CD4-positive, alpha-beta memory T cell (primary cell): Measurements from ENCODE around the gene CARD6. TPM values are rescaled to one million over a fixed set of nuclear protein-coding genes. Genes with fewer than 3 reads are reported as not detected.

ENCODE experiments used
- CTCF ChIA-PET: fragments of 350-600 bp; sonication (Branson Sonifier 250); formaldehyde crosslinking; loops from one replicate; lab custom pipeline; 2021; ENCODE audit warnings: inconsistent platforms; ENCODE audit not compliant: partially characterized antibody; lab: Charles Lee
- POLR2A ChIA-PET: fragments of 350-600 bp; sonication (Branson Sonifier 250); formaldehyde crosslinking; loops from one replicate; lab custom pipeline; 2021; ENCODE audit not compliant: partially characterized antibody; lab: Charles Lee
- DNase-seq, 5 donors: peaks; one replicate each; pipeline versions ENCODE4 v3.0.0 to v3.0.0-alpha.2; 2020 to 2022; ENCODE audit warnings: mixed read lengths in 1 of 5
- H3K27ac ChIP-seq: one replicate; pipeline ENCODE4 v1.7.0; 2013; ENCODE audit warnings: low read depth, low read length
- H3K27me3 ChIP-seq: 2 replicates; pipeline ENCODE4 v1.7.0; 2013; ENCODE audit warnings: mild to moderate bottlenecking, low read length, moderate library complexity; ENCODE audit not compliant: insufficient read depth
- H3K36me3 ChIP-seq: 2 replicates; pipeline ENCODE4 v1.7.0; 2013; ENCODE audit warnings: mild to moderate bottlenecking, low read length, moderate library complexity; ENCODE audit not compliant: insufficient read depth
- H3K4me1 ChIP-seq: 2 replicates; pipeline ENCODE4 v1.7.0; 2013; ENCODE audit warnings: mild to moderate bottlenecking, low read length, moderate library complexity; ENCODE audit not compliant: insufficient read depth
- H3K4me3 ChIP-seq, 2 donors: one replicate each; pipeline ENCODE4 v1.7.0; 2013; ENCODE audit warnings: low read length in 2 of 2, mild to moderate bottlenecking in 1 of 2
- H3K9me3 ChIP-seq, 2 donors: one replicate each; pipeline ENCODE4 v1.7.0; 2013; ENCODE audit warnings: low read length in 2 of 2, control low read depth in 1 of 2; ENCODE audit not compliant: control insufficient read depth in 1 of 2
- H3K27ac Mint-ChIP-seq, 7 donors: one replicate each; pipeline ENCODE4 v1.8.0; 2020 to 2021; ENCODE audit warnings: mixed read lengths in 7 of 7, mild to moderate bottlenecking in 6 of 7, inconsistent platforms in 3 of 7, moderate library complexity in 3 of 7
- H3K27me3 Mint-ChIP-seq, 2 donors: one replicate each; pipeline ENCODE4 v1.8.0; 2020 to 2021; ENCODE audit warnings: mixed read lengths in 2 of 2
- H3K36me3 Mint-ChIP-seq, 2 donors: one replicate each; pipeline ENCODE4 v1.8.0; 2020 to 2021; ENCODE audit warnings: mixed read lengths in 2 of 2, inconsistent platforms in 1 of 2, mild to moderate bottlenecking in 1 of 2
- H3K4me1 Mint-ChIP-seq, 4 donors: one replicate each; pipeline ENCODE4 v1.8.0; 2020 to 2021; ENCODE audit warnings: mixed read lengths in 4 of 4, mild to moderate bottlenecking in 1 of 4
- H3K4me3 Mint-ChIP-seq, 8 donors: one replicate each; pipeline ENCODE4 v1.8.0; 2020 to 2021; ENCODE audit warnings: mixed read lengths in 8 of 8, mild to moderate bottlenecking in 7 of 8, moderate library complexity in 6 of 8, inconsistent platforms in 3 of 8
- H3K9me3 Mint-ChIP-seq, 8 donors: one replicate each; pipeline ENCODE4 v1.8.0; 2020 to 2021; ENCODE audit warnings: mixed read lengths in 8 of 8, mild to moderate bottlenecking in 5 of 8, inconsistent platforms in 3 of 8, moderate library complexity in 1 of 8
- intact Hi-C: fragments of 100-400 bp; cut with micrococcal nuclease; formaldehyde crosslinking; loops from one replicate; pipeline ENCODE4 v1.15.1; 2023
- polyA plus RNA-seq, 2 donors: library from polyadenylated mRNA; unstranded; fragments of 300-500 nt; fragmentation: Illumina TruSeq; gene quantifications; one replicate each; pipeline ENCODE4 v1.2.3, GENCODE V29; 2021
- total RNA-seq, 2 experiments: library from RNA; stranded (reverse); gene quantifications; one replicate each; pipeline ENCODE4 v1.2.3, GENCODE V29; 2021

CARD6 gene
- total and polyA plus RNA-seq, 4 experiments from 2014 or later, result 2.4 to 5.0 (median 4.5) TPM

GRCh38 chr5:40828690-40829661 is 12.2 kb upstream of the CARD6 start:
- Mint-ChIP-seq H3K4me1 (peaks cover 16 to 44% (median 33%) of the 10 kb centered on the region in 4 donors), H3K27ac (peak overlapping the region in 6 of 7 donors; percentile 4 to 92 (median 18)), H3K9me3 (no peaks in the 10 kb centered on the region), H3K36me3 (peaks cover 59 to 75% of the 10 kb centered on the region in 2 donors), H3K27me3 (no peaks in the 10 kb centered on the region), H3K4me3 (peak overlapping the region in 1 of 8 donors; percentile 4)
- Histone ChIP-seq H3K27ac (no peak overlapping the region), H3K4me1 (peaks cover 26% of the 10 kb centered on the region), H3K9me3 (no peaks in the 10 kb centered on the region), H3K36me3 (peaks cover 65% of the 10 kb centered on the region), H3K27me3 (no peaks in the 10 kb centered on the region), H3K4me3 (no peak overlapping the region)
- intact Hi-C loops, result no loop called here
- no peak for DNase-seq
- CTCF ChIA-PET, result interaction anchor here (0.8 kb wide), 1 partner anchor 13 kb away, joined by 3 read pairs; no protein-coding TSS in a partner anchor
- POLR2A ChIA-PET, result no interaction called here

DNA sequence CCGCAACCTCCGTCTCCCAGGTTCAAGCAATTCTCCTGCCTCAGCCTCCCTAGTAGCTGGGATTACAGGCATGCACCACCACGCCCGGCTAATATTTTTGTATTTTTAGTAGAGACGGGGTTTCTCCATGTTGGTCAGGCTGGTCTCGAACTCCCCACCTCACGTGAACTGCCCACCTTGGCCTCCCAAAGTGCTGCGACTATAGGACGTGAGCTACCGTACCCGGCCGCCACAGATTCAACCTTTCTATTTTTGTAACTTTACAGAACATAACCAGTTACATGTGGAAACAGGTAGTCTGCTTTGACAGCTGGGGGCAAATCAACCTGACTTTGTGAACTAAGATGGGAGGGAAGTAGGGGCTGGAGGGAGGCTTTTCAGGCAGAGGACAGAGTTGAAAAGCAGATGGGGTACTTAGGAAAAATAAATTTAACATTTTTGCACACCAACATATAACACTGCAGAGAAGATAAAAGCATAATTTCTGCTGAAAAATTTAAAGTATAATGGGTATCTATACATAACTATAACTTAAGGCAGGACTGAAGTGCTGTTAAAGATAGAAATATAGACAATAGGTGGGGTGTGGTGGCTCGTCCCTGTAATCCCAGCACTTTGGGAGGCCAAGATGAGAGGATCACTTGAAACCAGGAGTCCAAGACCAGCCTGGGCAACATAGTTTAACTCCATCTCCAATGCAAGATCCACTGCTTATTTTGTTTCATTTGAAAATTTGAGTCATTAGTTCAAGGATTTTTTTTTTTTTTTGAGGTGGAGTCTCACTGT is 11.2 kb upstream of the CARD6 start:
- no peak overlapping the region for H3K4me3 ChIP-seq
- no peak overlapping the region for H3K27ac ChIP-seq
- Mint-ChIP-seq H3K9me3 (peaks cover 0 to 3% (median 0%) of the 10 kb centered on the region in 8 donors), H3K27me3 (no peaks in the 10 kb centered on the region), H3K4me3 (no peak overlapping the region), H3K36me3 (peaks cover 65 to 84% of the 10 kb centered on the region in 2 donors), H3K4me1 (peaks cover 22 to 54% (median 39%) of the 10 kb centered on the region in 4 donors), H3K27ac (peak overlapping the region in 5 of 7 donors; percentile 16 to 94 (median 68))
- peaks cover 27% of the 10 kb centered on the region for H3K4me1 ChIP-seq
- no peaks in the 10 kb centered on the region for H3K9me3 ChIP-seq
- peaks cover 66% of the 10 kb centered on the region for H3K36me3 ChIP-seq
- H3K27me3 ChIP-seq, result no peaks in the 10 kb centered on the region
- ChIA-PET CTCF (interaction anchor here (0.8 kb wide), 1 partner anchor 12 kb away, joined by 3 read pairs; no protein-coding TSS in a partner anchor), POLR2A (interaction anchor here (2.1 kb wide), 1 partner anchor 12 kb away, joined by 5 read pairs; the partner anchor contains the start of gene CARD6)
- intact Hi-C loops, result no loop called here
- no peak for DNase-seq

DNA sequence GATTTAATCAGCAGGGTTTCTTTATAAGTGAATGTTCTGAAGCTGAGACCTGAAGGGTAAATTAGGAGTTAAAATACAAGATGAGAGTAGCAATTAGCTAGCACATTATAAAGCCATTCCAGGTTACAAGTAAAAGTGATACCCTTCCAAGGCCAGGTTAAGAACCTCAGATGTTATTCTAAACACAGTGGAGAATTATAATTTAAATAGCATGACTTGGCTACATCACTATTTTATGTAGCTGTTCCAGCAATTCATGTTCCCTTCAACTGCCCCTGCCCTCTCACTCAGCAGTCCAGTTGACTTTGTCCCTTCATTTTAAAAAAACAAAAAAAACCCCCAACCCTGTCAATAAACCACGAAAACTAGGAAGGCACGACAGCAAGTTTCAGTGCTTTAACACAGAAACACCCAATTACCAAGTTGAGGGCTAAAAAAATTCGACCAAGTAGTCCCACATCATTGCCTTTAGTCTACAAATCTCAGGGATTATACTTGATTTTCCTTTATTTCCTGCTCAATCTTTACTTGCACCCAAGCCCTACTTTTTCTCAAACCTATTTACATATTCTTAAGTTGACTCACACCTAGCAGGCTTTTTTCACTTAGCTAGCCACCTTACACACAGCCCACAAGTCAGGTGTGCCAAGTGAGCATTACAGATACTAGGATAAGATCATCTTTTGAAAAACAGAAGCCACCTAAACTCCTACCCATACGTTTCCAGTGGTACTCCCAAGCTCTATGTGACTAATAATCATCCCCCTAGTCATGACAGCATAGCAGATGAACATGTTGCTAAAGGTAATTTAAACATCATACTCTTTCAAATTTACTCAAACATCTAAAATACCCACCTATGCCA is 9.6 kb upstream of the CARD6 start:
- peaks cover 65 to 86% of the 10 kb centered on the region in 2 donors for H3K36me3 Mint-ChIP-seq
- Histone ChIP-seq H3K27me3 (no peaks in the 10 kb centered on the region), H3K9me3 (no peaks in the 10 kb centered on the region), H3K27ac (peak overlapping the region; percentile 92), H3K4me1 (peaks cover 34% of the 10 kb centered on the region), H3K4me3 (no peak overlapping the region), H3K36me3 (peaks cover 66% of the 10 kb centered on the region)
- ChIA-PET POLR2A (interaction anchor here (1.0 to 2.1 kb wide), 4 partner anchors 10 to 76 kb away, joined by 3 to 5 read pairs (median 4); partner anchors contain the start of genes CARD6, PRKAA1 and TTC33), CTCF (interaction anchor here (0.9 to 1.7 kb wide), 4 partner anchors 8 to 33 kb away, joined by 3 to 8 read pairs (median 3); partner anchors contain the start of gene CARD6)
- peaks cover 0 to 3% (median 0%) of the 10 kb centered on the region in 8 donors for H3K9me3 Mint-ChIP-seq
- intact Hi-C loops, result no loop called here
- H3K27ac Mint-ChIP-seq, result peak overlapping the region; percentile 15 to 94 (median 76)
- no peaks in the 10 kb centered on the region for H3K27me3 Mint-ChIP-seq
- H3K4me3 Mint-ChIP-seq, result peak overlapping the region in 1 of 8 donors; percentile 97
- peaks cover 23 to 70% (median 50%) of the 10 kb centered on the region in 4 donors for H3K4me1 Mint-ChIP-seq
- no peak for DNase-seq

- POLR2A ChIA-PET, result interaction anchor here (0.9 to 2.1 kb wide), 7 partner anchors 9 to 76 kb away, joined by 3 to 11 read pairs (median 3); partner anchors contain the start of genes CARD6 and TTC33
- CTCF ChIA-PET, result interaction anchor here (0.9 to 1.7 kb wide), 4 partner anchors 9 to 33 kb away, joined by 3 to 8 read pairs (median 3); partner anchors contain the start of gene CARD6
- H3K4me1 ChIP-seq, result peaks cover 35% of the 10 kb centered on the region
- no peak overlapping the region for H3K4me3 ChIP-seq
- H3K27ac Mint-ChIP-seq, result peak overlapping the region; percentile 15 to 100 (median 96)
- peaks cover 64% of the 10 kb centered on the region for H3K36me3 ChIP-seq
- intact Hi-C loops, result no loop called here
- peaks cover 0 to 3% (median 0%) of the 10 kb centered on the region in 8 donors for H3K9me3 Mint-ChIP-seq
- H3K9me3 ChIP-seq, result no peaks in the 10 kb centered on the region
- H3K36me3 Mint-ChIP-seq, result peaks cover 61 to 79% of the 10 kb centered on the region in 2 donors
- H3K4me3 Mint-ChIP-seq, result peak overlapping the region in 6 of 8 donors; percentile 3 to 100 (median 66)
- H3K27me3 ChIP-seq, result no peaks in the 10 kb centered on the region
- peak overlapping the region; percentile 92 for H3K27ac ChIP-seq
- no peaks in the 10 kb centered on the region for H3K27me3 Mint-ChIP-seq
- DNase-seq, result no peak
- H3K4me1 Mint-ChIP-seq, result peaks cover 23 to 74% (median 52%) of the 10 kb centered on the region in 4 donors
Observed at GRCh38 chr5:40832345-40832744, 8.8 kb upstream of the CARD6 start.

GRCh38 chr5:40833712-40834229 is 7.4 kb upstream of the CARD6 start:
- peaks cover 50% of the 10 kb centered on the region for H3K36me3 ChIP-seq
- ChIA-PET CTCF (interaction anchor here (1.5 to 1.7 kb wide), 2 partner anchors 10 to 78 kb away, joined by 3 to 8 read pairs; partner anchors contain the start of gene TTC33), POLR2A (interaction anchor here (0.6 to 3.7 kb wide), 5 partner anchors 11 to 325 kb away, joined by 3 to 30 read pairs (median 3); partner anchors contain the start of genes PRKAA1 and TTC33)
- DNase-seq, result no peak
- Mint-ChIP-seq H3K4me3 (peak overlapping the region; percentile 97 to 100 (median 98)), H3K27me3 (no peaks in the 10 kb centered on the region), H3K27ac (peak overlapping the region; percentile 94 to 100 (median 99)), H3K9me3 (peaks cover 0 to 3% (median 0%) of the 10 kb centered on the region in 8 donors), H3K4me1 (peaks cover 24 to 81% (median 54%) of the 10 kb centered on the region in 4 donors), H3K36me3 (peaks cover 47 to 64% of the 10 kb centered on the region in 2 donors)
- intact Hi-C loops, result no loop called here
- no peaks in the 10 kb centered on the region for H3K9me3 ChIP-seq
- peak overlapping the region; percentile 92 for H3K27ac ChIP-seq
- H3K4me3 ChIP-seq, result peak overlapping the region; percentile 71 to 99
- H3K4me1 ChIP-seq, result peaks cover 41% of the 10 kb centered on the region
- no peaks in the 10 kb centered on the region for H3K27me3 ChIP-seq
